NCI-H2196 (cell line): ENCODE data around the gene MT3.
"Not testable (repeated sequence)": the region's sequence is repeated elsewhere in the genome, so short reads cannot be mapped to it uniquely, and the experiment has no call there.

Source experiments
- DNase-seq: peaks from one replicate; lab custom pipeline; 2025; ENCODE audit not compliant: unreplicated experiment; lab: John Stamatoyannopoulos, UW

The MT3 gene

GRCh38 chr16:56608876-56609462 is 19.6 kb downstream of the MT3 start:
- DNase-seq, result no peak

- peak; percentile 18 for DNase-seq
Measured at GRCh38 chr16:56609463-56609921, 20.2 kb downstream of the MT3 start.

GRCh38 chr16:56610017-56610608 is 20.8 kb downstream of the MT3 start:
- DNase-seq, result peak; percentile 10

- no peak for DNase-seq
Measured at GRCh38 chr16:56610609-56611111, 21.3 kb downstream of the MT3 start.

- DNase-seq, result peak; percentile 5
Measured at GRCh38 chr16:56611281-56611833, 22.0 kb downstream of the MT3 start.

GRCh38 chr16:56613706-56614105 is 24.4 kb downstream of the MT3 start:
- no peak for DNase-seq

GRCh38 chr16:56614549-56614991 is 25.2 kb downstream of the MT3 start:
- DNase-seq, result no peak

GRCh38 chr16:56615353-56615752 is 26.0 kb downstream of the MT3 start:
- DNase-seq, result no peak

- DNase-seq, result no peak
Measured at GRCh38 chr16:56616608-56617211, 27.4 kb downstream of the MT3 start.

GRCh38 chr16:56617212-56618085 is 28.1 kb downstream of the MT3 start:
- DNase-seq, result no peak

- no peak for DNase-seq
Measured at GRCh38 chr16:56618138-56618537, 28.8 kb downstream of the MT3 start.

- DNase-seq, result no peak
Measured at GRCh38 chr16:56620339-56620897, 31.1 kb downstream of the MT3 start.

- not testable (repeated sequence) for DNase-seq
Measured at GRCh38 chr16:56621665-56622445, 32.5 kb downstream of the MT3 start.

- DNase-seq, result not testable (repeated sequence)
Measured at GRCh38 chr16:56623184-56623583, 33.9 kb downstream of the MT3 start.

GRCh38 chr16:56623637-56624036 is 34.3 kb downstream of the MT3 start:
- DNase-seq, result no peak

GRCh38 chr16:56625140-56625942 is 36.0 kb downstream of the MT3 start, which contains the start of gene MT1E:
TSS of gene MT1E (plus strand) at chr16:56625781. CDS start at chr16:56625852, 71 bp downstream.
- no peak for DNase-seq

- DNase-seq, result no peak
Measured at GRCh38 chr16:56625943-56626654, 36.8 kb downstream of the MT3 start.

GRCh38 chr16:56626685-56627084 is 37.4 kb downstream of the MT3 start:
- no peak for DNase-seq
